ENCODE measurements around the gene CCDC171.

GRCh38 chr9:15722888-15723287, 170.0 kb downstream of the CCDC171 start:
- TF ChIP-seq CTCF (IDR thresholded peaks at IDR 0.05) (no peak), ZFX (IDR thresholded peaks at IDR 0.05; ENCODE audit: borderline replicate concordance) (no peak)

Measured in 22Rv1 (cell line).